Activated CD4-positive, alpha-beta T cell treated with anti-CD3 and anti-CD28 coated beads, Interleukin-2, amount 50 U/mL, for 4 hours (primary cell): ENCODE data around the gene ST6GAL2.

Experiments used
- DNase-seq, 2 experiments: peaks; one replicate each; pipeline ENCODE4 v3.0.0-alpha.2; 2020

Gene ST6GAL2

DNA sequence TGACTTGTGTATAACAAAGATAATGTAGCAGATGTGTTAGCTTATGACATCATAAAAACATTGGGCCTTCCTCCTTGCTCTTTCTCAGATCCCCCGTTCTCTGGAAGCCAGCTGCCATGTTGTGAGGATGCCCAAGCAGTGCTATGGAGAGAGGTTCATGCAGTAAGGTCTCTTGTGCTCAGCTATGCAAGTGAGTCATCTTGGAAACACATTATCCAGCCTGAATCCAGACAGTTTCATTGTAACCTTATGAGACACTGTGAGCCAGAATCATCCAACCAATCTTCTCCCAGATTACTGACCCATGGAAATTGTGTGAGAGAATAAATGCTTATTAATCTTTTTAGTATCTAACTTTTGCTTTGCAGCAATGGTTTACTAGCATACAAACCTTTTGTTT lies 60.8 kb downstream of the ST6GAL2 start:
- no peak for DNase-seq

DNA sequence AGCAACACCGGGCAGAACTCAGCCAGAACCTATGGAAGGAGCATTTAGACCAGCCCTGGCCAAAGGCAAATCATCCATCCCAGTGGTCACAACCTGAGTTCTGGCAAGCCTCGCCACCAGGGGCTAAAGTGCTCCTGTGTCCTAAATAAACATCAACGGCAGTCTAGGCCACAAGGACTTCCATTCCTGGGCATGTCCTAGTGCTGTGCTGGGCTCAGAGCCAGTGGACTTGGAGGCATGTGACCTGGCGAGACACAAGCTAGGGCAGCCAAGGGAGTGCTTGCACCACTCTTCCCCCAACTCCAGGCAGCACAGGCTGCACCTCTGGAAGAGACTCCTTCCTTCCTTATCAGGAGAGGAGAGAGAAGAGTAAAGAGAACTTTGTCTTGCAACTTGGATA lies 69.0 kb downstream of the ST6GAL2 start:
- DNase-seq = no peak

DNA sequence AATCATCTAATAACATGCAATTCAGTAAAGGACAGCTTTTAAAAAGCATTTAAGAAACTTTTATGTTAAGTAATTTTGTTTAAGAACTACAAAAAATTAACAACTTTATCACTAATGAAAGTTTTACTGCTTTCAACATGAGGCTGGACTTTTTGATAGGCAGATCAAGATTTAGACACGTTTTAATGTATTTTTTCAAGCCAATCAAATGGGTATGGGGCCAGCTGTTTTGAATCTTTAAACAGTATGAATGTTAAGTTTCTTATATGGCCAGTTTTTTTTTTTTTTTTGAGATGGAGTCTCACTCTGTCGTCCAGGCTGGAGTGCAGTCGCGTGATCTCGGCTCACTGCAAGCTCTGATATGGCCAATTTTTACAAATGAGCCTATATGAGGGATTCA lies 73.1 kb downstream of the ST6GAL2 start:
- no peak for DNase-seq

DNA sequence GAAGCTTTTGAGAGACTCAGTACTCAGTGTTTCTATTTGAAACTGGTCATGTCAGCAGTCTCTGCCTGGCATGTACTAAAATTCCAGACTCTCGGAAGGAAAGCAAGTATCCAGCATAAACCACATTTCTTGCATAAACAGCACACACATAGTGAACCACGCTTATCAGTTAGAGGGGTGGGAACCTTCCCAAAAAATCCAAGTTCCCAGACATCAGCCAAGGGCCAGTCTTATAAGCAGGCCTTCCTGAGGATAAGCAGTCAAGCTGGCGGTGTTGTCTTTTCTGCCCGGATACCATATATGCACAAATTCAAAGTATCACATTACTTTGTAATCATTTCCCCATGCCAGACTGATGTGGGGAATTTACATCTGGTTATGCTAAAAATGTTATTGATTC lies 73.6 kb downstream of the ST6GAL2 start:
- DNase-seq = no peak

DNA sequence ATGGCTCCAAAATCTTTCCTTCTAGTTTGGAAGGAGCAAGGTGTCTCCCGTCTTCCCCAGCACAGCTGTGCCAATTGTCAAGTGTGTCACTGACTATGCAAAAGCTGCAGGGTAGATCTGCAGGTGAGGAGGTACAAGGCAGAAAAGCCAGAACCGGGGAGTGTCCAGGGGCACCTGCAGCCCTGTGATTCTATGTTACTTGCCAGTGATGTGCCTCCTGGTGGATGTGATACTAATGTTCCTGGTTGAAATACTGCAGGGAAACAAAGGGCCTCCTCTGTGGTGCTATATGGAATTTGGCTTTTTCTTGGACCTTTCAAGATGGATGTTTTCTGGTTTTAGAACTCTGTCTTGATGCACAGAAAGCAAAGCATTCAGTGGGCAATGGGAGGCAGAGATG lies 80.3 kb downstream of the ST6GAL2 start:
- DNase-seq = no peak

DNA sequence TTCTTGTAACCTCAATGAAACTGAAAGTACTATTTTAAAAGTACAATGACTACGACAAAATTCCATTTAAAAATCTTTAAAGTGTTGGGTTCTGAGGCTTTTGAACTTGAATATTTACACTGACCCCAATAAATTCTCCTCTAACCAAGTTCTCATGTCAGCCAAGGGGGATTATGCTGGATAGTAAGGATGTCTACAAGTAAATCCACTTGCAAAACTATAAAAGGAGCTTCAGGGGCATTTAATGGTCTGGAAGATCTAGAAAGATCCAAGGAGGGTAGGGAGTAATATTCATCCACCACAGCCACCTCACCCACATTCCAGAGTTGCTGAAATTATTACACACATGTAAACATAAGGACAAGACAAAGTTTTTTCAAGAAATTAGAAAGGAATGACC lies 81.8 kb downstream of the ST6GAL2 start:
- no peak for DNase-seq

DNA sequence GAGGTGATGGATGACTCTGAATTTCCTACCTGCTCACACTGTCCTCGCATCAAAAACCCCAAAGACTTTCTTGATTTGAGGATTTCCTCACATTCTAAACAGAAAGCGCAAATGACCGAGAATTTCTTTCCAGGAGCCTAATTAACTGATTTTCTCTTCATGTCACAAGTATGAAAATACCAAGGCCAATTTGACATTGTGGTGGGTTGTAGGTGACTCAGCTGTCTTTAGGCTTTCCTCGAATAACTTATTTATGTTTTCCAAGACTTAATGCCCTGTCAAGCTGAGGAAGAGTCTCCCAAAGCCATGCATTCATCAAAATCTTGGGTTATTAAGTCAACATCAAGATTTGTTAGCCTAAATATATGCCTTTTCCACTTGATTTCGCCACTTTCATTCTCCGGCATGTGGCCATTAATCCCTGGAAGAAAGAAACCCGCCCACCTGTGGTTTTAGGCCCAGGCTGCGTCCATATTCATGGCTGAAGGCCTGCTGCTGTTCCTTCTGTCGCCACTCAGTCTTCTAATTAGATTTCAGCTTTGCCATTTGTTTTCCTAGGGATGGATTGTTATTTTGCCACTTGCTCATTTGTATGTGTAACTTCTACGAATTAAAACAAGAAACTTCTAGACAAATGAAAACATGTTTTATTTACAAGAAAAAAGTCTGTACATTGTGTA lies 84.9 kb downstream of the ST6GAL2 start:
- DNase-seq = no peak

DNA sequence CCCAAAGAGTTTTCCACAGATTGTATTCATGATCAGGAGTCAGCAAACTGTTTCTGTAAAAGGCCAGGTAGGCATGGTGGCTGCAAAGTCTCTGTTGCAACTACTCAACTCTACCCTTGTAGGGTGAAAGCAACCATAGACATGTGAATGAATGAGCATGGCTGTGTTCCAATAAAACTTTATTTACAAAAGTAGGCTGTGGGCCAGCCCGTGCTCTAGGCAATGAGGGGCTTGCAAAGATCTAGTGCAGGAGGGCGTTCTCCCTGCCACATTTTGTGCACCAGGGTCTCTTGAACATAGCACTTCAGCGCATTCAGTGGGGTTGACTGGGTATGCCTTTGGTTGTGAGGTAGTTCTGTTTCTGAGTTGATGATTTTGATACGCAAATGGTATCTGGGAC lies 85.8 kb downstream of the ST6GAL2 start:
- no peak for DNase-seq

DNA sequence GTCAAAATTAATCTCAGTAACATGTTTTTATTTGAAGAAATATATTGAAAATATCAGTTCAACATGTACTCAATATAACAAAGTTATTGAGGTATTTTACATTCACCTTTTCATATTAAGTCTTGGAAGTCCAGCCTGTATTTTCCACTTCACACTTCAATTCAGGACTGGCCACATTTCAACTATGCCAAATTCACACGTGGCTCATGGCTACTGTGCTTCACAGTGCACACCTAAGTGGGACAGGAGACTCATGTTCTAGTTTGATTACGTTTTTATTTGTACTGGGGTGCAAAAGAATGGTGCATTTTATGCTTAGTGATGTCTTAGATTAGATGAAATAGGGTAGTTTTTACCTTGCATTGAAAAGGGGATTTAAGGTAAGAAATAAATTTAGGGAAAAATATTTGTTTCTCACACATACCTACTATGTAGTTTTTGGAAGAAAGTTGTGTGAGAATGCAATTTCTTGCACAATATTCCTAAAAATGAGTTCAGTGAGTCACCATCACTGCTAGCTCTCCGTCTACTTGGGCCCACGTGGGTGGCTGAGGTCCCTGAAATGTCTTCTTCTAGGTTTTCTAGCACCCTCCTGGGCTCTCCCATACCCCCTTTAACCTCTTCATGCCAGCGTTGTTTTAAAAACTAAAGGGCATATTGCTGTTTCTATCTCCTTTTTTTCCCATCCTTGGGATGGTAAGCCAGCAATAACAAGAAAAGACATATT lies 87.0 kb downstream of the ST6GAL2 start:
- DNase-seq = no peak

DNA sequence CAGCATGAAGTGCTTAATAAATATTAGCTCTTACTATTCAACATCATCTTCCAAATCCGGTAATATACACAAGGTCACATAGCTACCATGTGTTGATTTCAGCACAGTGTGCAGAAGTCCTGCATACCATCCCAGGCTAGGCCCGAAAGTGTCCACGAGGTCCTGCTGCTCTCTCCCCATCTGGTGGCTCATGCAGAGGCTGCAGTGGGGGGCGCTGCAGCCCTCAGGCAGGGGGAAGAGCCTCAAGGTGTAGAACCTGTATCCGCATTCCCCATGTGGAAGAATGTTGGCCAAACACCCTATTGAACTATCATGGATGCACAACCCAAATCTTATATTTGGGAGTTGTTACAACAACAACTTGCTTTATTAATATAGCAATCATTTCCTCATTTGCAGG lies 88.5 kb downstream of the ST6GAL2 start:
- DNase-seq = no peak

DNA sequence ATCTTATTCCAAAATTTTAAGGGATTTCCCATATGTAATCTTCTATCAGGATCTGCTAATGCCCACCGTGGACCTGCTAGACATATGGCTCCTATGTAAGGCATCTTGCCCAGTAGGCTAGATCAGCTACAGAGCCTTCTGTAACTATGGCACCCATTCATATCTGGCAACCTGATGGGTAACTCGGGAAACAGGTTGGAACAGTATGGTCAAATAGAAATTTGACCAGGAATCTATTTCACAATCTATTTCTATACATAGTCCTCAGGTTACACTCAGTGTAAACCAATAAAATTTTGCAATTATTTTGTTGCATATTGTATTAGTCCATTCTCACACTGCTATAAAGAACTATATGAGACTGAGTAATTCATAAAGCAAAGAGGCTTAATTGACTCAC lies 93.3 kb downstream of the ST6GAL2 start:
- DNase-seq = no peak

DNA sequence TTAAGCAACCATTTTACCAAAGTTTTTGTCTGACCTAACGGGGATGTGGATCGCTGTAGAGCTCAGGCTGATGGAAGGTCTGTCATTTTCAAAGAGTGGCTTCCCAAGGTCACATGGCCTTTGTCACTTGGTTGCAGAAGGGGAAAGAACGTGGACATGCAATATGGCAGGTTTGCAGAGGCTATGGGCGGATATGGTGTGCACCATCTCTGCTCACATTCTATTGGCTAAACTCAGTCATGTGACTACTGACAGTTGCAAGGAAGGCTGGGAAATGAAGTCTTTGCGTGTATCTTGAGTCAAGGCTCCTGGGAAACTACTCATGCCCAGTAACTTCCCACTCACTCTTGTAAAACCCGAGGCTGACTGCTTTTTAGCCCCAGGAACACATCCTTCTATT lies 96.8 kb downstream of the ST6GAL2 start:
- no peak for DNase-seq

DNA sequence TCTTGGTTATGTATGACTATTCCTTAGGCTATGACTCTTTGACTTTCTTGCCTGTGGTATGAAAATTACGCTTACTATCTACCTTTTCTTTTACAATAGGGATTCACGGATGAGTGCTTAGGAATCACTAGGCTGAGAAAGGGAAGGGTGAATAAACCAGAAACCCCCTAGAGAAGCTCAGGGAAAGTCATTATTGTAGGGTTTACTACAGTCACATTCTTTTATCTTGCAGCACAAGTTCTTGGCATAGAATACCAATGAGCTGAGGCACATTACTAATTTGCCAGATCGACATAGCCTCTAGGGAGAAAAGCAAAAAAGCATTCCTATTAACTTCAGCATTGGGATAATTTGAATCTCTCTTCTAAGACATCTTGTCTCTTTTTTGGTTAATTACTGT lies 103.3 kb downstream of the ST6GAL2 start:
- DNase-seq = no peak

DNA sequence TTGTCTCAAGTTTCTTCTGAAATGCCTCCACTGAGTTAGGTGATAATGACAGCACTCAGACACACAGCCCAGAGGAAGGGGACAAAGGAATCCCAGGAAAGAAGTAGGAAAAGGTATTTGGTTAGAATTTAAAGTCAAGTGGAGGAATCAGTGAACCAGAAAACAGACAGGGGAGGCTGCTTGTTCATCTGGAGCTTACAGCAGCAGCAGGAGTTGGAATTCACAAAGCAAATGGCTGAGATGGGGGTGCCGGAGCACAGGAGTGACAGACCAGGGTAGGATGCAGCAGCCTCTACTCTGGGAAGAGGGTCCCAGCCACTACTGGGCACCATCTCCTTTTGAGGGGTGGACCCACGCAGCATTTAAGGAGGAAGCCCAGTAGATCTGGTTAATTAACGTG lies 104.8 kb downstream of the ST6GAL2 start:
- no peak for DNase-seq

DNA sequence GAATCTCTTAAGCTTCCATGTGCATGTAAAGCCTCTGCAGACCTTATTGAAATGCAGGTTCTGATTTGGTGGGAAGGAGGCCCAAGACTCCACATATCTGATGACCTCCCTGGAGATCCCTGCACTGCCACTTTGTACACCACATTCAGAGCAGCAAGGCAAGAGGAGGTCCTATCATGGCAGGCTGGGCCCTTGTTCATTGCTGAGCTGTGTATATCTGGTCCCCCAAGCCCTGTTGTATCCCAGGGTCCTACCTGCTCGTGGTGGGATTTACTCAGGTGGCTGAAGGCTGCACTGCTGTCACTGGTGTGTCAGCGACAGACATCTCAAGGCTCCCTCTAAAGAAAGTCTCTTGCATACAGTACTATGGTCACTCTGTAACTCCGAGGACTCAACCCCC lies 114.2 kb downstream of the ST6GAL2 start:
- no peak for DNase-seq

DNA sequence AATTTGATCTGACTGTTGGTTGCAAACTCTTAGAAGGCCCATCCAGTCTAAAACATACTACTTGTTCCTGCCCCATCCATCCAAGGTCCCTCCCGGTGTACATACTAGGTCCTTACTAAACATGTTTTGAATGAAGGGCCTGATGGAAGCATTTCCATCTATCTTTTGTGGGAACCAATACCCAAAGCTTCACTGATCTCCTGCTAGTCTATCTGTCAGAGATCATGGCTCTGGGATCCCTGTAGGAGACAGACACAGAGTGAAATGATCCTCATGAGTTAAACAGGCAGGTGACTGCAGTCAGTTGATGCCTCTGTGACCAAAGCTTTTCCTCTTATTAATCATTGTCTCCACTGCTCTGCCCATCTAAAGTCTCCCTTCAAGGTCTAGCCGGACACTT lies 115.0 kb downstream of the ST6GAL2 start:
- no peak for DNase-seq

DNA sequence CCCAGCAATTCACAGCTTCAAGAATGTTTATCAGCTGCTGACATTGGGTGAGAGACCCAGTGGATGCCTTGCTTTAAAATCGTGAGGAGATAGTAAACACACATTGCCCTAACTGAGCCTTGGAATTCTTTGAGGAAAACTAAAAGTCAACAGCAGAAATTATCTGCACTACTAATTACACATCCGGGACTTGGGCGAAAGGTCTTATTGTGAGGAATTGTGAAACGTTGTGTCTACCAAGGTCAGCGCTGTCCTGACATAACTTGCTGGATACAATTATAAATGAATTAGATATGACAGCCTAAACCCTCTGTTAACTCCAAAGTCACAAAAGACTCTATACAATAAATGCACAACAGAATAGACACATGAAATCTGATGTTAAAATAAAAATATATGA lies 121.4 kb downstream of the ST6GAL2 start:
- DNase-seq = no peak

DNA sequence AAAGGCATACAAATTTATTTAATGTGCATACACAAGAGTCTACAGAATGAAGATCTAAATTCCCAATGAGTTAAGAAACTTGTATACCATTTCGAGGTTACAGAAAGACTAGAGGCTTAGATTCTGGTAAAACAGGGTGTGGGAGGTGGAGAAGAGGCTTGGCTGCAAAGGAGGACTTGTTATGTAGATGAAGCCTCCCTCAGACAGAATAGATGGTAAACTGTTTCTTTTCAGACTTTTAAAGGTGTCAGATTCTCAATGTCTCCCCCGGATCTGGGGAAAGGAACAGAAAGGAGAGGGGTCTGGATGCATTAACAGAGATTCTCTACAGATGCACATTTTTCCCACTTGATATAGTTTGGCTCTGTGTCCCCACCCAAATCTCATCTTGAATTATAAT lies 126.0 kb downstream of the ST6GAL2 start:
- DNase-seq = no peak

DNA sequence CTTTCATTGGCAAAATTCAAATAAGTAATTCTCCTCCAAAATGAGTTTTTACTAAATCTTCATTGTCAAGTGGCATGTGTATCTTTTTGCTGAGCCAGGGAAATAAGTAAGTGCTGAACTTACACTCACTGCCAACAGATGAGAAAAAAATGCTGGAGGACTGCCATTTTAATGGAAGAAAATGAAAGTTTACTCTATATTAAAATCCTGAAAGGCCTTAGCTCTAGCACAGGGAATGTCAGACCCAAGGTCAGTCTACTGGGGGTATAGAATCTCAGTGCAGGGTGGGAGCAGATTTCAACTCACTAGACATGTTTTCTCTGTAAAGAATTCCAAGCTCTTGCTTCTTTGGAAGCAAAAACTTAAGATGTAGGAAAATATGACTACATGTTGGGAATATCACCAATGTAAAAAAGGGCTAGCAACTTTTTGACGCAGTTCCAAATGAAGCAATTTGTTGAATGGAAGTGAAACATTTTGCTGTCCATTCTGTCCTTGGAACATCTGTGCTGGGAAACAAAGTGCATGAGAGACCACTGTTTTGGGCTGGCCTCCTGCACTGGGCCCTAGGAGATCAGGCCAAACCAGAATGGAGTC lies 127.0 kb downstream of the ST6GAL2 start:
- DNase-seq = no peak
